ENCODE data around the gene ASGR2. TPM values are rescaled to one million over a fixed set of nuclear protein-coding genes. Genes with fewer than 3 reads are reported as not detected.

The ASGR2 gene
- total RNA-seq, 4 donors from 2014 or later: 0.32 to 1.5 (median 0.42) TPM; not detected in 1

DNA sequence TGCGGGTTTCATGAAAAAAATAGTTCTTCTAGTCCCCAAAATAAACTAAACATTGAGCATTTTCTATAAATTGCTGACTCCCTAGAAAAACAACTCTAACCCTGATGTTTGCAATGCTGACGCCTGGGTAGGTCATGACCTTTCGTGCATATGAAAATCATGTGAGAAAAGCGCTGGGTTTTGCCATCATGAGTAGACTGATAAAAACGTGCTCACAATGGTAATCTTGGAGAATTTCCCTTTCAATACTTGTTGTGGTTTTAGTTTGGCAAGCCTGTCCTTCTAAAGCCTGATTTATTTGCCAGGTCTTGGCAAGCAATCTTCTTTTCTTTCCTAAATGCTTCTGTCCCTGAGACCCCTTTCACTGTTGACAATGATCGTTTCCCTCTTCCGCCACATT is 30.5 kb downstream of the ASGR2 start:
- H3K9me3 ChIP-seq: no peaks in the 10 kb centered on the region
- no peak overlapping the region for H3K4me3 ChIP-seq
- H3K36me3 ChIP-seq: no peaks in the 10 kb centered on the region
- no peak for DNase-seq (ENCODE audit: extremely low spot score)
- 36% methylated on average over 7 of the region's 7 CpGs for WGBS
- TF ChIP-seq, protein P1, sequence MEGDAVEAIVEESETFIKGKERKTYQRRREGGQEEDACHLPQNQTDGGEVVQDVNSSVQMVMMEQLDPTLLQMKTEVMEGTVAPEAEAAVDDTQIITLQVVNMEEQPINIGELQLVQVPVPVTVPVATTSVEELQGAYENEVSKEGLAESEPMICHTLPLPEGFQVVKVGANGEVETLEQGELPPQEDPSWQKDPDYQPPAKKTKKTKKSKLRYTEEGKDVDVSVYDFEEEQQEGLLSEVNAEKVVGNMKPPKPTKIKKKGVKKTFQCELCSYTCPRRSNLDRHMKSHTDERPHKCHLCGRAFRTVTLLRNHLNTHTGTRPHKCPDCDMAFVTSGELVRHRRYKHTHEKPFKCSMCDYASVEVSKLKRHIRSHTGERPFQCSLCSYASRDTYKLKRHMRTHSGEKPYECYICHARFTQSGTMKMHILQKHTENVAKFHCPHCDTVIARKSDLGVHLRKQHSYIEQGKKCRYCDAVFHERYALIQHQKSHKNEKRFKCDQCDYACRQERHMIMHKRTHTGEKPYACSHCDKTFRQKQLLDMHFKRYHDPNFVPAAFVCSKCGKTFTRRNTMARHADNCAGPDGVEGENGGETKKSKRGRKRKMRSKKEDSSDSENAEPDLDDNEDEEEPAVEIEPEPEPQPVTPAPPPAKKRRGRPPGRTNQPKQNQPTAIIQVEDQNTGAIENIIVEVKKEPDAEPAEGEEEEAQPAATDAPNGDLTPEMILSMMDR (IDR thresholded peaks at IDR 0.05): no peak
- TF ChIP-seq POLR2A (IDR thresholded peaks at IDR 0.05; ENCODE audit: low read depth): no peak
- no peak for TF ChIP-seq EP300 (IDR thresholded peaks at IDR 0.05)
- TF ChIP-seq POLR2AphosphoS5 (IDR thresholded peaks at IDR 0.05): no peak
- intact Hi-C loops (cut with DNase I): no loop called here
- peaks cover 0 to 4% (median 0%) of the 10 kb centered on the region in 4 donors for H3K4me1 ChIP-seq
- peaks cover 0 to 17% (median 0%) of the 10 kb centered on the region in 4 donors for H3K27me3 ChIP-seq
- no peak overlapping the region for H3K27ac ChIP-seq (replicated peaks in 1 of 4)

- peaks cover 0 to 17% (median 0%) of the 10 kb centered on the region in 4 donors for H3K27me3 ChIP-seq
- H3K9me3 ChIP-seq: no peaks in the 10 kb centered on the region
- H3K4me3 ChIP-seq: no peak overlapping the region
- no peaks in the 10 kb centered on the region for H3K36me3 ChIP-seq
- no peak overlapping the region for H3K27ac ChIP-seq (replicated peaks in 1 of 4)
- intact Hi-C loops (cut with DNase I): no loop called here
- WGBS: 63% methylated on average over 4 of the region's 4 CpGs
- DNase-seq (ENCODE audit: extremely low spot score): no peak
- TF ChIP-seq POLR2A (IDR thresholded peaks at IDR 0.05; ENCODE audit: low read depth) (no peak), EP300 (IDR thresholded peaks at IDR 0.05) (no peak), POLR2AphosphoS5 (IDR thresholded peaks at IDR 0.05) (no peak)
- TF ChIP-seq, protein P1 (IDR thresholded peaks at IDR 0.05): no peak
- H3K4me1 ChIP-seq: peaks cover 0 to 4% (median 0%) of the 10 kb centered on the region in 4 donors
These were observed 31.0 kb downstream of the ASGR2 start for GRCh38 chr17:7083592-7083991.

GRCh38 chr17:7081341-7082062 is 33.1 kb downstream of the ASGR2 start:
- no peaks in the 10 kb centered on the region for H3K9me3 ChIP-seq
- intact Hi-C loops (cut with DNase I): no loop called here
- 82% methylated on average over 16 of the region's 16 CpGs for WGBS
- no peak for TF ChIP-seq EP300 (IDR thresholded peaks at IDR 0.05)
- no peak for TF ChIP-seq POLR2A (IDR thresholded peaks at IDR 0.05; ENCODE audit: low read depth)
- no peak for TF ChIP-seq POLR2AphosphoS5 (IDR thresholded peaks at IDR 0.05)
- TF ChIP-seq, protein P1 (IDR thresholded peaks at IDR 0.05): no peak
- H3K36me3 ChIP-seq: no peaks in the 10 kb centered on the region
- H3K27ac ChIP-seq (replicated peaks in 1 of 4): no peak overlapping the region
- H3K4me1 ChIP-seq: peaks cover 0 to 4% (median 0%) of the 10 kb centered on the region in 4 donors
- no peak overlapping the region for H3K4me3 ChIP-seq
- DNase-seq (ENCODE audit: extremely low spot score): no peak
- H3K27me3 ChIP-seq: peaks cover 0 to 15% (median 0%) of the 10 kb centered on the region in 4 donors

GRCh38 chr17:7080456-7081041 is 34.1 kb downstream of the ASGR2 start:
- Histone ChIP-seq H3K4me3 (no peak overlapping the region), H3K27me3 (peaks cover 0 to 7% (median 0%) of the 10 kb centered on the region in 4 donors), H3K36me3 (no peaks in the 10 kb centered on the region), H3K9me3 (no peaks in the 10 kb centered on the region), H3K27ac (replicated peaks in 1 of 4) (peak overlapping the region in 2 of 4 donors; percentile 31 to 60), H3K4me1 (peaks cover 0 to 4% (median 0%) of the 10 kb centered on the region in 4 donors)
- 52% methylated on average over 10 of the region's 10 CpGs for WGBS
- intact Hi-C loops (cut with DNase I): no loop called here
- no peak for DNase-seq (ENCODE audit: extremely low spot score)
- TF ChIP-seq POLR2A (IDR thresholded peaks at IDR 0.05; ENCODE audit: low read depth) (no peak), POLR2AphosphoS5 (IDR thresholded peaks at IDR 0.05) (peak in 1 of 2 donors; percentile 12)

Measured in esophagus muscularis mucosa (tissue), 4 donors.